Right lobe of liver (tissue), 6 donors: ENCODE data around the gene ANO7. TPM values are rescaled to one million over a fixed set of nuclear protein-coding genes. Genes with fewer than 3 reads are reported as not detected.

Source experiments
- ATAC-seq, 4 donors: fragments of 200-7000 bp; cut with Tn5 transposase; one replicate each; pipeline ENCODE4 v1.9.1; 2020; ENCODE audit warnings: mild to moderate bottlenecking in 4 of 4, moderate library complexity in 4 of 4
- DNase-seq, 3 donors: peaks; one replicate each; pipeline ENCODE4 v3.0.0-alpha.2; 2020
- H3K27ac ChIP-seq, 3 donors: fragments of 200-600 bp; one replicate each; pipeline ENCODE4 v1.8.0; 2022
- H3K27me3 ChIP-seq, 2 donors: fragments of 200-600 bp; one replicate each; pipeline ENCODE4 v1.8.0; 2022
- H3K36me3 ChIP-seq, 4 donors: fragments of 200-600 bp; sonication (generic) in 1 of 4; one replicate each; pipeline versions ENCODE4 v1.5.1 to v1.8.0; 2017 to 2022; ENCODE audit warnings: control low read depth in 1 of 4
- H3K4me1 ChIP-seq, 4 donors: fragments of 200-600 bp; sonication (generic) in 1 of 4; one replicate each; pipeline versions ENCODE4 v1.5.1 to v1.8.0; 2017 to 2022; ENCODE audit warnings: control low read depth in 1 of 4
- H3K4me3 ChIP-seq, 3 donors: fragments of 200-600 bp; one replicate each; pipeline ENCODE4 v1.8.0; 2022
- H3K9me3 ChIP-seq, 4 donors: fragments of 200-600 bp; sonication (generic) in 1 of 4; one replicate each; pipeline versions ENCODE4 v1.5.1 to v1.8.0; 2017 to 2022; ENCODE audit warnings: control low read depth in 1 of 4
- CTCF ChIP-seq, 4 donors: fragments of 200-600 bp in 3 of 4; fragments of 450-650 bp in 1 of 4; IDR thresholded peaks; one replicate each; pipeline versions ENCODE4 v1.5.1 to v1.8.0; 2016 to 2022; ENCODE audit warnings: antibody characterized with exemption in 4 of 4, mild to moderate bottlenecking in 2 of 4
- POLR2A ChIP-seq: fragments of 450-650 bp; IDR thresholded peaks from one replicate; pipeline ENCODE4 v1.6.1; 2017; ENCODE audit warnings: antibody characterized with exemption, mild to moderate bottlenecking
- WGBS: methylation state at CpG from one replicate; pipeline ENCODE4 v1.1.6; 2018; ENCODE audit warnings: low coverage, low lambda C conversion rate; ENCODE audit not compliant: insufficient coverage; ENCODE audit errors: missing lambda C conversion rate; 5-methylcytosine and 5-hydroxymethylcytosine counted together
- intact Hi-C, 2 donors: fragments of 100-400 bp; cut with DNase I; formaldehyde crosslinking; loops; one replicate each; pipeline versions ENCODE4 v1.11.2 to v1.14.1; 2022
- total RNA-seq, 6 experiments: library from RNA; depleted of rRNA in 2 of 6; stranded (reverse); fragments of >200 nt in 2 of 6; fragmentation: NEBNext Ultra II Directional in 3 of 6; extraction: Animal tissue kit (Norgen Biotek cat#: 25700) in 3 of 6; gene quantifications; one replicate each; pipeline versions ENCODE4 v1.1.0 to v1.2.4, GENCODE V29; 2016 to 2023
- donor health status: DM: no; HTN: yes; CAD: no.
- donor health status: DM: no; HTN: no; CAD: no.
- donor health status: DM: no; HTN: no; CAD: no.
- donor health status: DM: no; HTN: yes; CAD: no.
- donor health status: DM: no; HTN: yes; CAD: no.

ANO7 gene
- total RNA-seq, 6 experiments from 2014 or later = 0.61 to 2.4 (median 0.97) TPM

GRCh38 chr2:241150660-241151530 lies 37.6 kb upstream of the ANO7 start:
- Histone ChIP-seq H3K4me1 (peaks cover 0 to 14% (median 2%) of the 10 kb centered on the region in 4 donors), H3K27me3 (no peaks in the 10 kb centered on the region), H3K4me3 (peak overlapping the region; percentile 92 to 99 (median 94)), H3K27ac (peak overlapping the region; percentile 49 to 59 (median 52)), H3K36me3 (peaks cover 0 to 11% (median under 1%) of the 10 kb centered on the region in 4 donors), H3K9me3 (no peaks in the 10 kb centered on the region)
- 33% methylated on average over 11 of the region's 37 CpGs for WGBS
- no peak for DNase-seq
- TF ChIP-seq POLR2A = no peak
- peak in 1 of 4 donors; percentile 9 for ATAC-seq
- intact Hi-C loops = no loop called here

- DNase-seq (no peak), ATAC-seq (no peak)
- peaks cover 0 to 11% (median 2%) of the 10 kb centered on the region in 4 donors for H3K36me3 ChIP-seq
- H3K27ac ChIP-seq = no peak overlapping the region
- no peak overlapping the region for H3K4me3 ChIP-seq
- TF ChIP-seq POLR2A (no peak), CTCF (IDR thresholded peaks at IDR 0.05) (no peak)
- intact Hi-C loops = no loop called here
- peaks cover 0 to 14% (median 2%) of the 10 kb centered on the region in 4 donors for H3K4me1 ChIP-seq
- no peaks in the 10 kb centered on the region for H3K9me3 ChIP-seq
- 81% methylated on average over 8 of the region's 8 CpGs for WGBS
- no peaks in the 10 kb centered on the region for H3K27me3 ChIP-seq
These were observed 36.4 kb upstream of the ANO7 start for GRCh38 chr2:241151934-241152660.

GRCh38 chr2:241153616-241154015 lies 34.9 kb upstream of the ANO7 start:
- 83% methylated on average over 2 of the region's 7 CpGs for WGBS
- H3K36me3 ChIP-seq = peaks cover 0 to 22% (median 8%) of the 10 kb centered on the region in 4 donors
- ATAC-seq (no peak), DNase-seq (no peak)
- no peaks in the 10 kb centered on the region for H3K9me3 ChIP-seq
- no peaks in the 10 kb centered on the region for H3K27me3 ChIP-seq
- no peak overlapping the region for H3K4me3 ChIP-seq
- intact Hi-C loops = no loop called here
- H3K27ac ChIP-seq = no peak overlapping the region
- TF ChIP-seq CTCF (IDR thresholded peaks at IDR 0.05) = no peak
- no peak for TF ChIP-seq POLR2A
- peaks cover 0 to 12% (median 2%) of the 10 kb centered on the region in 4 donors for H3K4me1 ChIP-seq

- intact Hi-C loops = no loop called here
- Histone ChIP-seq H3K36me3 (peaks cover 0 to 30% (median 14%) of the 10 kb centered on the region in 4 donors), H3K4me1 (peaks cover 0 to 4% (median 2%) of the 10 kb centered on the region in 4 donors), H3K27me3 (no peaks in the 10 kb centered on the region), H3K4me3 (no peak overlapping the region), H3K9me3 (no peaks in the 10 kb centered on the region), H3K27ac (no peak overlapping the region)
- TF ChIP-seq POLR2A (no peak), CTCF (IDR thresholded peaks at IDR 0.05) (no peak)
- WGBS = 100% methylated on average over 1 of the region's 4 CpGs
- ATAC-seq (no peak), DNase-seq (no peak)
These were observed 33.6 kb upstream of the ANO7 start for GRCh38 chr2:241154915-241155314.

- no peak for DNase-seq
- H3K27ac ChIP-seq = no peak overlapping the region
- intact Hi-C loops = no loop called here
- ATAC-seq = no peak
- H3K27me3 ChIP-seq = no peaks in the 10 kb centered on the region
- H3K9me3 ChIP-seq = no peaks in the 10 kb centered on the region
- H3K36me3 ChIP-seq = peaks cover 0 to 37% (median 15%) of the 10 kb centered on the region in 4 donors
- no peak overlapping the region for H3K4me3 ChIP-seq
- peaks cover 0 to 4% (median 2%) of the 10 kb centered on the region in 4 donors for H3K4me1 ChIP-seq
- TF ChIP-seq CTCF (IDR thresholded peaks at IDR 0.05) (no peak), POLR2A (no peak)
- 90% methylated on average over 1 of the region's 1 CpG for WGBS
These were observed 32.5 kb upstream of the ANO7 start for GRCh38 chr2:241155936-241156335.
